ENCODE data around the gene CBLB.

- TF ChIP-seq CTCF (tag by site-specific recombination; IDR thresholded peaks at IDR 0.05) (no peak), PRDM10 (tag by site-specific recombination; IDR thresholded peaks at IDR 0.05) (no peak), ZNF658 (tag by site-specific recombination; IDR thresholded peaks at IDR 0.05) (no peak), ZNF629 (tag by site-specific recombination; IDR thresholded peaks at IDR 0.05) (no peak), ZNF23 (tag by site-specific recombination; IDR thresholded peaks at IDR 0.05; ENCODE audit: borderline replicate concordance) (no peak), ZNF701 (tag by site-specific recombination; IDR thresholded peaks at IDR 0.05) (no peak), ZFP37 (tag by site-specific recombination; IDR thresholded peaks at IDR 0.05) (no peak), ZNF140 (tag by site-specific recombination; IDR thresholded peaks at IDR 0.05) (no peak), SCRT2 (tag by site-specific recombination; IDR thresholded peaks at IDR 0.05) (no peak)
- TF ChIP-seq, protein P1, sequence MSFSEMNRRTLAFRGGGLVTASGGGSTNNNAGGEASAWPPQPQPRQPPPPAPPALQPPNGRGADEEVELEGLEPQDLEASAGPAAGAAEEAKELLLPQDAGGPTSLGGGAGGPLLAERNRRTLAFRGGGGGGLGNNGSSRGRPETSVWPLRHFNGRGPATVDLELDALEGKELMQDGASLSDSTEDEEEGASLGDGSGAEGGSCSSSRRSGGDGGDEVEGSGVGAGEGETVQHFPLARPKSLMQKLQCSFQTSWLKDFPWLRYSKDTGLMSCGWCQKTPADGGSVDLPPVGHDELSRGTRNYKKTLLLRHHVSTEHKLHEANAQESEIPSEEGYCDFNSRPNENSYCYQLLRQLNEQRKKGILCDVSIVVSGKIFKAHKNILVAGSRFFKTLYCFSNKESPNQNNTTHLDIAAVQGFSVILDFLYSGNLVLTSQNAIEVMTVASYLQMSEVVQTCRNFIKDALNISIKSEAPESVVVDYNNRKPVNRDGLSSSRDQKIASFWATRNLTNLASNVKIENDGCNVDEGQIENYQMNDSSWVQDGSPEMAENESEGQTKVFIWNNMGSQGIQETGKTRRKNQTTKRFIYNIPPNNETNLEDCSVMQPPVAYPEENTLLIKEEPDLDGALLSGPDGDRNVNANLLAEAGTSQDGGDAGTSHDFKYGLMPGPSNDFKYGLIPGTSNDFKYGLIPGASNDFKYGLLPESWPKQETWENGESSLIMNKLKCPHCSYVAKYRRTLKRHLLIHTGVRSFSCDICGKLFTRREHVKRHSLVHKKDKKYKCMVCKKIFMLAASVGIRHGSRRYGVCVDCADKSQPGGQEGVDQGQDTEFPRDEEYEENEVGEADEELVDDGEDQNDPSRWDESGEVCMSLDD (tag by site-specific recombination; IDR thresholded peaks at IDR 0.05), result no peak
- TF ChIP-seq, protein P2, sequence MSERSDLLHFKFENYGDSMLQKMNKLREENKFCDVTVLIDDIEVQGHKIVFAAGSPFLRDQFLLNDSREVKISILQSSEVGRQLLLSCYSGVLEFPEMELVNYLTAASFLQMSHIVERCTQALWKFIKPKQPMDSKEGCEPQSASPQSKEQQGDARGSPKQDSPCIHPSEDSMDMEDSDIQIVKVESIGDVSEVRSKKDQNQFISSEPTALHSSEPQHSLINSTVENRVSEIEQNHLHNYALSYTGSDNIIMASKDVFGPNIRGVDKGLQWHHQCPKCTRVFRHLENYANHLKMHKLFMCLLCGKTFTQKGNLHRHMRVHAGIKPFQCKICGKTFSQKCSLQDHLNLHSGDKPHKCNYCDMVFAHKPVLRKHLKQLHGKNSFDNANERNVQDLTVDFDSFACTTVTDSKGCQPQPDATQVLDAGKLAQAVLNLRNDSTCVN (tag by site-specific recombination; optimal IDR thresholded peaks at IDR 0.05), result no peak
Observed at GRCh38 chr3:105764378-105765307, 104.2 kb downstream of the CBLB start.

All from HEK293 (cell line).